K562 (cell line): ENCODE measurements around the gene CADPS2. TPM values are rescaled to one million over a fixed set of nuclear protein-coding genes. Genes with fewer than 3 reads are reported as not detected.

Experiments used
- ATAC-seq: fragments of 200-7000 bp; cut with Tn5 transposase; 3 replicates; pipeline ENCODE4 v1.9.1; 2020; ENCODE audit warnings: moderate library complexity
- BruUV-seq: library from RNA; stranded (reverse); fragments of 400-500 nt; replicated peaks from 2 replicates; lab custom pipeline; 2021; lab: Mats Ljungman, UMichigan
- CTCF ChIA-PET: fragments of 300-600 bp; formaldehyde crosslinking; extraction: SDS; loops from one replicate; lab custom pipeline; 2021; ENCODE audit warnings: low intra/inter-chr PET ratio; lab: Yijun Ruan, JAX
- POLR2A ChIA-PET: fragments of 300-600, 350-650 bp; sonication (Branson Sonifier 250); formaldehyde crosslinking; extraction: SDS; loops from one replicate; lab custom pipeline; 2021; ENCODE audit warnings: antibody characterized with exemption, inconsistent platforms; lab: Yijun Ruan, JAX
- DNase-seq, 4 experiments: peaks; one replicate each; pipeline versions ENCODE4 v3.0.0 to v3.0.0-alpha.2; 2011 to 2018; ENCODE audit warnings: low spot score in 3 of 4, mixed read lengths in 3 of 4; ENCODE audit errors: extremely low read depth in 1 of 4
- FAIRE-seq: peaks from 2 replicates; lab custom pipeline; 2011; peaks lifted over from hg19 to GRCh38; lab: Jason Lieb, UNC
- H2AFZ ChIP-seq: 2 replicates; pipeline ENCODE4 v1.6.0; 2011; ENCODE audit warnings: low read depth, low read length, control low read depth, inconsistent platforms
- H3K27ac ChIP-seq: fragments of 200-600 bp; 3 replicates; pipeline ENCODE4 v1.8.0; 2011; ENCODE audit warnings: low read depth, mild to moderate bottlenecking, control low read depth, inconsistent platforms, low read length, moderate library complexity, mixed read lengths; ENCODE audit errors: extremely low read depth
- H3K27me3 ChIP-seq, 2 experiments: fragments of 300-600 bp in 1 of 2; 2 replicates in 1 of 2; 3 replicates in 1 of 2; pipeline versions ENCODE4 v1.6.0 to v1.8.0; 2011; ENCODE audit warnings: inconsistent platforms in 2 of 2, low read length in 2 of 2, mild to moderate bottlenecking in 1 of 2, mixed read lengths in 1 of 2, moderate library complexity in 1 of 2; ENCODE audit not compliant: control insufficient read depth in 2 of 2, insufficient read depth in 2 of 2
- H3K36me3 ChIP-seq: fragments of 300-600 bp; 3 replicates; pipeline ENCODE4 v1.8.0; 2011; ENCODE audit warnings: mild to moderate bottlenecking, low read length, inconsistent platforms; ENCODE audit not compliant: control insufficient read depth, insufficient read depth
- H3K4me1 ChIP-seq, 2 experiments: fragments of 200-600 bp in 1 of 2; replicated peaks in 1 of 2; 2 replicates in 1 of 2; 3 replicates in 1 of 2; pipeline versions ENCODE4 v1.5.1 to v1.8.0; 2011; ENCODE audit warnings: inconsistent platforms in 2 of 2, low read length in 2 of 2, mild to moderate bottlenecking in 1 of 2, mixed read lengths in 1 of 2, moderate library complexity in 1 of 2; ENCODE audit not compliant: control insufficient read depth in 2 of 2, insufficient read depth in 2 of 2
- H3K4me2 ChIP-seq: 2 replicates; pipeline ENCODE4 v1.6.1; 2011; ENCODE audit warnings: low read length, control low read depth, inconsistent platforms, mixed read lengths; ENCODE audit not compliant: insufficient read depth
- H3K4me3 ChIP-seq: fragments of 200-600 bp; sonication (generic), shearing (Covaris generic); 2 replicates; pipeline ENCODE4 v1.5.1; 2016; ENCODE audit warnings: control low read depth, inconsistent platforms
- H3K79me2 ChIP-seq: fragments of 200-600 bp; 3 replicates; pipeline ENCODE4 v1.8.0; 2011; ENCODE audit warnings: low read length, inconsistent platforms; ENCODE audit not compliant: control insufficient read depth, insufficient read depth
- H3K9ac ChIP-seq, 2 experiments: 2 replicates each; pipeline versions ENCODE4 v1.6.0 to v1.6.1; 2011; ENCODE audit warnings: low read depth in 2 of 2, low read length in 2 of 2, control low read depth in 1 of 2, inconsistent platforms in 1 of 2, mild to moderate bottlenecking in 1 of 2, mixed read lengths in 1 of 2; ENCODE audit not compliant: insufficient read depth in 1 of 2
- H3K9me1 ChIP-seq: one replicate; pipeline ENCODE4 v1.6.0; 2011; ENCODE audit warnings: inconsistent platforms, mild to moderate bottlenecking, low read length, moderate library complexity; ENCODE audit not compliant: control insufficient read depth, insufficient read depth
- H3K9me3 ChIP-seq: replicated peaks from 2 replicates; pipeline ENCODE4 v1.5.1; 2011; ENCODE audit warnings: low read depth, low read length, inconsistent platforms; ENCODE audit not compliant: control insufficient read depth, insufficient read depth
- H4K20me1 ChIP-seq: replicated peaks from 2 replicates; pipeline ENCODE4 v1.6.1; 2011; ENCODE audit warnings: low read length, inconsistent platforms, mixed read lengths; ENCODE audit not compliant: control insufficient read depth, insufficient read depth
- ATF4 ChIP-seq: fragments of 450-650 bp; formaldehyde crosslinking; IDR thresholded peaks from 2 replicates; pipeline ENCODE4 v1.4.0; 2022; ENCODE audit warnings: mild to moderate bottlenecking, moderate library complexity
- CBFA2T2 ChIP-seq: fragments of 450-650 bp; conservative IDR thresholded peaks from 2 replicates; pipeline ENCODE4 v1.6.1; 2017; ENCODE audit warnings: mild to moderate bottlenecking
- DDX20 ChIP-seq: fragments of 450-650 bp; IDR thresholded peaks from 2 replicates; pipeline ENCODE4 v1.6.1; 2016; ENCODE audit warnings: missing genetic modification characterization, low read depth, mild to moderate bottlenecking, missing compliant biosample characterization, moderate library complexity
- GATA2 ChIP-seq: sonication (generic); formaldehyde crosslinking; IDR thresholded peaks from 2 replicates; pipeline ENCODE4 v1.4.0; 2020; ENCODE audit warnings: mild to moderate bottlenecking, missing genetic modification reagents
- GTF2E2 ChIP-seq: fragments of 200-800 bp; sonication (Bioruptor generic); IDR thresholded peaks from 2 replicates; pipeline ENCODE4 v1.6.1; 2016; ENCODE audit warnings: missing genetic modification characterization, missing compliant biosample characterization
- RBM17 ChIP-seq: fragments of 200-400 bp; formaldehyde crosslinking; IDR thresholded peaks from 2 replicates; pipeline ENCODE4 v1.6.1; 2017; ENCODE audit warnings: low read depth, mild to moderate bottlenecking, low read length, borderline replicate concordance
- RERE ChIP-seq: sonication (generic); formaldehyde crosslinking; IDR thresholded peaks from 2 replicates; pipeline ENCODE4 v1.8.0; 2023; ENCODE audit warnings: missing genetic modification reagents, mild to moderate bottlenecking, borderline replicate concordance
- SMARCB1 ChIP-seq: IDR thresholded peaks from 2 replicates; pipeline ENCODE4 v1.6.1; 2011; ENCODE audit warnings: improper control_type of control experiment, low read depth; ENCODE audit not compliant: insufficient read length
- THRA ChIP-seq: fragments of 450-650 bp; IDR thresholded peaks from 2 replicates; pipeline ENCODE4 v1.6.1; 2017; ENCODE audit warnings: mild to moderate bottlenecking, moderate library complexity
- TRIM28 ChIP-seq: fragments of 450-650 bp; IDR thresholded peaks from 2 replicates; pipeline ENCODE4 v1.6.1; 2017
- ZBTB33 ChIP-seq: sonication (generic); formaldehyde crosslinking; IDR thresholded peaks from 2 replicates; pipeline ENCODE4 v1.8.1; 2023; ENCODE audit warnings: mild to moderate bottlenecking, missing genetic modification reagents
- ZNF644 ChIP-seq: fragments of 200-800 bp; sonication (Bioruptor generic); IDR thresholded peaks from 2 replicates; pipeline ENCODE4 v1.6.1; 2016; ENCODE audit warnings: low read depth, missing genetic modification characterization, missing compliant biosample characterization
- ZNF717 ChIP-seq: fragments of 250-450 bp; sonication (Bioruptor Pico); IDR thresholded peaks from 2 replicates; pipeline ENCODE4 v1.5.0; 2021
- ZSCAN32 ChIP-seq: fragments of 450-650 bp; formaldehyde crosslinking; IDR thresholded peaks from 2 replicates; pipeline ENCODE4 v1.4.0; 2020; ENCODE audit warnings: mild to moderate bottlenecking, moderate library complexity
- whole genome bisulfite sequencing: fragments of 100-300 bp; shearing (Covaris generic); methylation state at CpG from one replicate; pipeline ENCODE4 v1.1.6; 2016; ENCODE audit warnings: low coverage, mixed read lengths; ENCODE audit not compliant: insufficient coverage; ENCODE audit errors: missing lambda C conversion rate; 5-methylcytosine and 5-hydroxymethylcytosine counted together
- in situ Hi-C: fragments of 300-500 bp; cut with MboI; formaldehyde crosslinking; loops from 4 replicates; pipeline ENCODE4 v1.15.0; 2018; ENCODE audit warnings: inconsistent platforms, mixed read lengths
- intact Hi-C: fragments of 100-400 bp; cut with micrococcal nuclease; formaldehyde crosslinking; loops from 2 replicates; pipeline ENCODE4 v1.14.2; 2022
- polyA plus RNA-seq, 8 experiments: library from polyadenylated mRNA; depleted of rRNA in 4 of 8; stranded (reverse) in 5 of 8; unstranded in 3 of 8; fragments of >200 nt; fragmentation: Nextera tagmentation in 2 of 8; fragmentation: Illumina TruSeq in 1 of 8; extraction: Ambion mirVana in 2 of 8; extraction: Trizol in 1 of 8; gene quantifications; 2 replicates each; pipeline versions ENCODE4 v1.2.1 to v1.2.3, GENCODE V29; 2011 to 2014; ENCODE audit warnings: inconsistent platforms in 1 of 8, missing spikeins in 1 of 8
- total RNA-seq, 7 experiments: library from RNA; depleted of rRNA in 6 of 7; stranded (reverse); fragments of >200 nt in 6 of 7; fragmentation: Illumina TruSeq in 2 of 7; extraction: Trizol in 2 of 7; gene quantifications; 2 replicates each; pipeline versions ENCODE4 v1.2.1 to v1.2.3, GENCODE V29; 2011 to 2021; ENCODE audit warnings: low replicate concordance in 1 of 7

The CADPS2 gene
- total and polyA plus RNA-seq, 9 of the 15 experiments (the other 6 are each of a cell fraction or from before 2014, with no cell fraction given): 0.03 to 0.14 (median 0.04) TPM; not detected in 1

- no peak overlapping the region for H3K4me2 ChIP-seq
- 2% methylated on average over 3 of the region's 3 CpGs for WGBS
- no peak overlapping the region for H2AFZ ChIP-seq
- ChIA-PET POLR2A (no interaction called here), CTCF (interaction anchor here (0.5 kb wide), 1 partner anchor 790 kb away, joined by 3 read pairs; no protein-coding TSS in a partner anchor)
- DNase-seq (no peak), ATAC-seq (no peak), FAIRE-seq (no peak)
- no TSS peak for BruUV-seq
- H3K9me3 ChIP-seq: no peaks in the 10 kb centered on the region; the same call in none of the 2 replicates
- no peak overlapping the region for H3K9ac ChIP-seq
- no peaks in the 10 kb centered on the region for H3K4me1 ChIP-seq
- intact Hi-C loops (no loop called here), in situ Hi-C loops (no loop called here)
- no peaks in the 10 kb centered on the region for H3K27me3 ChIP-seq
- no peaks in the 10 kb centered on the region for H4K20me1 ChIP-seq
- H3K27ac ChIP-seq: no peak overlapping the region
- no peaks in the 10 kb centered on the region for H3K79me2 ChIP-seq
- H3K4me3 ChIP-seq: no peak overlapping the region
- no peaks in the 10 kb centered on the region for H3K36me3 ChIP-seq
- H3K9me1 ChIP-seq: no peaks in the 10 kb centered on the region
- TF ChIP-seq ATF4 (CRISPR knock-in tag): no peak
- no peak for TF ChIP-seq TRIM28
- TF ChIP-seq THRA: no peak
- no peak for TF ChIP-seq GATA2
- TF ChIP-seq ZNF717 (CRISPR knock-in tag): no peak
- TF ChIP-seq SMARCB1: no peak
- TF ChIP-seq RERE (CRISPR knock-in tag): no peak
- TF ChIP-seq GTF2E2: no peak
- TF ChIP-seq DDX20 (tag): no peak
- no peak for TF ChIP-seq ZNF644 (tag)
- no peak for TF ChIP-seq ZBTB33
- no peak for TF ChIP-seq CBFA2T2
- no peak for TF ChIP-seq ZSCAN32
- TF ChIP-seq RBM17: no peak
These were observed 502.3 kb downstream of the CADPS2 start for GRCh38 chr7:122383934-122384333.
